ENCODE results near the gene TXNRD1.
A peak's percentile ranks its signal among the peaks of the same experiment; 100 is the strongest.
"Not testable (repeated sequence)": the region's sequence is repeated elsewhere in the genome, so short reads cannot be mapped to it uniquely, and the experiment has no call there.

Gene TXNRD1

DNA sequence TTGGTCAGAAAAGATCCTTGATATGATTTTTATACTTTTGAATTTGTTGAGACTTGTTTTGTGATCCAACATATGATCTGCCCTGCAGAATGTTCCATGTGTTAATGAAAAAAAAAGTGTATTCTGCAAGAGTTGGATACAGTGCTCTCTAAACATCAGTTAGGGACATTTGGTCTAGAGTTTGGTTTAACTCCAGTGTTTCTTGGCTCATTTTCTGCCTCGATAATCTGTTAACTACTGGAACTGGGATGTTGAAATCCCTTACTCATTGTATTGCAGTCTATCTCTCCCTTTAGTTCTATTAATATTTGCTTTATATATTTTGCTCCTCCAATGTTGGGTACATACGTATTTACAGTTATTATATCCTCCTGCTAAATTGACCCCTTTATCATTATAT is 18.3 kb upstream of the TXNRD1 start:
- DNase-seq = no peak

DNA sequence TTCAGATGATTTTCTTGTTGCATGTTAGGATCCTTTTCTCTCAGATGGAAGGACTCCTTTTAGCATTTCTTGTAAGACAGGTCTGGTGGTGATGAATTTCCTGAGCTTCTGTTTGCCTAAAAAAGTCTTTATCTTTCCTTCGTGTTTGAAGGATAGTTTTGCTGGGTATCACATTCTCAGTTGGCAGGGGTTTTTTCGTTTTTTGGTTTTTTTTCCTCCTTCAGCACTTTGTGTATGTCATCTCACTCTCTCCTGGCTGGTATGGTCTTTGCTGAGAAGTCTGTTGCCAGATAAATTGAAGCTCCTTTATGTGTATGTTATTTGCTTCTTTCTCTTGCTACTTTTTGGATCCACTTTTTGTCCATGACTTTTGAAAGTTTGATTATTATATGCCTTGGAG is 15.6 kb upstream of the TXNRD1 start:
- DNase-seq = no peak

DNA sequence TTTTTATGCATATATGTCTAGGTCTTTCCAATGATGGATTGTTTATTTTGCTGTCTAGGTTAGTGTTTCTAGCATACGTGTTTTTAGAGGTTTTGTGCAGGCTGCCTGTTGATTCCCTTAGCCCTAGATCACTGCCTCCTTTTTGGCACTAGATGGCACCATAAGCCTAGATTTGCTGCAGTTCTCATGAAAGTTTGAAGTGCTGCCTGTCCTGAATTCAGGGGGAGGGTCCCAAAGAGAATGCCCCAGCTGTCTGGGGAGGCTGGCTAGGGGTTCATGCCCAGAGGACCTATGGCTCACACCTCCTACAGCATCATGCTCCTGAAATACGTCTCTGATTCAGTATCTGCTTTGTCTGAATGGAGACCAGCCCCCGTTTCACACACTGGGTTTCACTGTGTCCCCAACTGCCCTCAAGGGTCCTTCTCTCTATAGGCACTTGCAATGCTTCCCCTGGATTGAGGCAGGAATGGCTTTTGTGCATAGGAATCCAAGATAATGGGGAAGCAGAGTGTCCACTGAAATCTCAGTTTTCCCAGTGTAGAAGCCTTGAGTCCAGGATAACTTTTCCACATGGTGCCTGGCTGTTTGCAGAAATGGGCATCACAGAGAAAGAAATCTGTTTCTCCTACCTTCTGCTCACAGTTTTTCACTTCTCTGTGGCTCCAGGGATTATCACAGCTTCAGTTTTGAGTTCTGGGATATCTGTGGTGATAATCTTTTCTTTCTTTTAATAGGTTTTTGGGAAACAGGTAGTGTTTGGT is 14.2 kb upstream of the TXNRD1 start:
- DNase-seq = peak; percentile 27

DNA sequence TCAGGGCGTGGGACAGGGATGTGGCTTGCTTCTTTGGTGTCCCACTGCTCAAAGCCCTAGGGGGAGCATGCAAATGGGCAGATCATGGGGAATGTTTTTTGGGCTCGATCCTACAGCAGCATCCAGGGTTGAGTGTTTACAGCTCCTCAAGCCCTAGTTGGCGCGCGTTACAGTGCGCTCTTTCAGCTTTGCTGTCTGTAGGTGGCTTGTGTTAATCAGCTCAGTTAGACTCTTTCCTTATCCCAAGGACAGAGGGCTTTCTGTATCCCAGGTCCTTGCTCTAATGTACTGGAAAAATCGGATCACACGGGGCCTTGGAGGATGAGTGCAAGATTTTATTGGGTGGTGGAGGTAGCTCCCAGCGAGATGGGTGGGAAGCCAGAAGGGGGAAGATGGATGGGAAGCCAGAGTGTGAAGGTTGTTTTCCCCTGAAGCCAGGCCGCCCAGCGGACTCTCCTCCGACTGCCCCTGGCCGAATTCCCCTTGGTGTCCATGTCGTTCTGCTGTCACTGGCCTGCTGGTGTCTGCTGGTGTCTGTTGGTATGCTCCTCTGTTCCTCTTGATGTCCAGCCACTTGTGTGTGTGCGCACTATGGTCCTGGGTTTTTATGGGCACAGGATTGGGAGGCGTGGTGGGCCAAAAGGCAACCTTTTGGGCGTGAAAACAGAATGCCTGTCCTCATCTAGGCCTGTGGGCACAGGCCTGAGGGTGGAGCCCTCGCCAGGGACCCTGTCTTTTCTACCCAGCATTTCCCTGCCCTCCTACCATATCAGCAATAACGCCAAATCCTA is 10.7 kb upstream of the TXNRD1 start:
- DNase-seq = no peak

DNA sequence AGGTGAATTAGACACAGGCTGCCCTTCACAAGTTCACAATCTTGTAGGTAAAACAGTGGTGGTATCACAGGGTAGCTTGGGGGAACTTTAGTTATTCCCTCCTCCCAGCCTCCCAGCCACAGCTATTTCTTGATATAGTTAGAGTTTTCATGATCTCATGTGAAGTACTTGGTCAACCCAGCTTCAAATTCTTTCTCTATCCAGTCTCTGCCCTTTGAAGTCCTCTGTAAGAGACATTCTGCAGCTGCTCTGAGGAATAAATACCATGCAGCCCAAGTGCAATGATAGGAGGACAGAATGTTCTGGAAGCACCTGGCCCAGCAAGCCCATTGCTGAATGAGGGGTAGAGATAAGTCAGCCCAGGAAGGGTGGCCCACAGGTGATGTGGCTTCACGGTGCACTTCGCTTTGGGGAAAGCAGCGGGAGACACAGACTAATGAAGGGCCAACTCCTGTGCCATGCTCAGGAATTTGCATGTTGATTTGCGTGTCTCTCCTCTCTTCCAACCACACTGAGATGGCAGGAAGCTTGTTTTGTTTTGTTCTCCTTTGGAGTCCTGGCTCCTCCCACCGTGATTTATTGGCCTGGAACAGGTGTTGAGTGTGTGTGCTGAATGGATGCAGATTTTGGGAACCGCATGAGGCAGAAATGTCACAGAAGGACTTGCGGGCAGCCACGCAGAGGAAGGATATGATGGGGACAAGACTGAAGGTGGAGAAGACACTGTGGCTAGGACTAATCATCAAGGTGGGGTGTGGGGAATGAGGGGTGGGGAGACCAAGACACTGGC is 8.0 kb upstream of the TXNRD1 start:
- no peak for DNase-seq

DNA sequence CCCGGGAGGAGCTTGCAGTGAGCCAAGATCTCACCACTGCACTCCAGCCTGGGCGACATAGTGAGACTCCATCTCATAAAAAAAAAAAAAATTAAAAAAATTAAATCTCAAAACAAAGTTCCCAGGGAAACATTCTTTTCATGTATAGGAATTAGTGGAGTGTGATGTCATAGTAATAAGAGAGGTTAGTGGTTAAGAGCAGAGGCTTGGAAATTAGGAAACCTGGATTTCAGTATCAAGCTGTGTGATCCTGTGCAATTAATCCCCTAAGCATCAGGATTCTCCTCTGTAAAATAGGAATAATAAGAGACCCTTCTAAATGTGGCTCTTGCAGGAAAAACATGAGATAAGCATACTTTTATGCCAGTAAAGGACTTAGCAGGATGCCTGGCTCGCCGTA is 3.1 kb upstream of the TXNRD1 start:
- no peak for DNase-seq

DNA sequence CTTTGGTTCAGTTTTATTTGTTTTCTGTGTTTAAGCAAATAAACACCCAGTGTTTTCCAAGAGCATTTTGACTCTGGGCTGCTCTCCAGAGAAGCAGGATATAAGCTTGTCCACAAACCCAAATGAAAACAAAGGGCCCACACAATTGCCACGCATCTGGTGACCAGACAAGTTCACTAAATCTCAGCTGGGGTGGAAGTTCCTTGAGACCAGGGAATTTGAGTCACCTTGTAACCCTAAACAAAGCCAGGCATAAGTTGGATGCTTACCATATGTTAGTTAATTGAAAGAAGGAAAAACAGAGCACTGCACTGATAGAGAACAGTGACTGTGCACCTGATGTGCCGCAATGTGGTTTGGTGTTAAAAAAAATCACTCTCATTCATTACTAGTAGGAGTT is 1.6 kb upstream of the TXNRD1 start:
- no peak for DNase-seq

DNA sequence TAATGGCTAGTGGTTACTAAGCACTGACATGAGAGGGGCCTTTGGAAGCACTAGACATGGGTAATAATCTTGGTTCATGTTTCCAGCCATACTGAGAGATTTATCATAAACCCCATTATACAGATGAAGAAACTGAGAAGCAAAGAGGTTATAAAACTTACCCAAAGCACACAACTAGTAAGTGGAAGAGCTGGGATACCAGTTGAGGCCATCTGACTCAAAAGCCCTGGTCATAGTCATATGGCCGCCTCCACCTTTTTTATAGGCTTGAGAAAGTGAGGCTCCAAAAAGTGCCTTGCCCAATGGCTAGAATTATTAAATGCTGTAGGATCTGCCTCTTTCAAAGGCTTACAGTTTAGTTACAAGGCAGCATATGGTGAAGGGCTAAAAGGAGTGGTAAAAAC is 944 bp downstream of the TXNRD1 start:
- DNase-seq = no peak

DNA sequence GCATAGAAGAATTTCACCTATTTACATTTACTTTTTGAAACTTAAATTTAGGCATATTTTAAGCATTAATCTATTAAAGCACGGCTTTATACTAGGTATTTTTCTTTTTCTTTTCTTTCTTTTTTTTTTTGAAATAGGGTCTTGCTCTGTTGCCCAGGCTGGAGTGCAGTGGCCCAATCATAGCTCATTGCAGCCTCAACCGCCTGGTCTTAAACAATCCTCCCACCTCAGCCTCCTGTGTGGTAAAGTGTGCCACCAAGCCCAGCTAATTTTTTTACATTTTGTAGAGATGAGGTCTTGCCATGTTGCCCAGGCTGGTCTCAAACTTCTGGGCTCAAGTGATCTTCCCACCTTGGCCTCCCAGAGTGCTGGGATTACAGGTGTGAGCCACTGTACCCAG is 2.9 kb downstream of the TXNRD1 start:
- DNase-seq = not testable (repeated sequence)

DNA sequence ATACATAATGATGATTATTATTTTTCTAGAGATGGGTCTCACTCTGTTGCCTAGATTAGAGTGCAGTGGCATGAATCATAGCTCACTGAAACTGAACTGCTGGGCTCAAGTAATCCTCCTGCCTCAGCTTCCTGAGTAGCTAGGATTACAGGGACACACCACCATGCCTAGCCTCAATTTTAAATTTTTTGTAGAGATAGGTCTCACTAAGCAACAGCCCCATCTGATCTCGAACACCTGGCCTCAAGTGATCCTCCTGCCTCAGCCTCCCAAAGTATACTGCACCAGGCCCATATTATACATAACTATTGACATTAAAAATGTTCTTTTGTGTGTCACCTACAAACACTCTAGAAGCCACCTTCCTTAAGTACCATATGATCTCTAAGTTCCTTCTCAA is 3.4 kb downstream of the TXNRD1 start:
- no peak for DNase-seq

DNA sequence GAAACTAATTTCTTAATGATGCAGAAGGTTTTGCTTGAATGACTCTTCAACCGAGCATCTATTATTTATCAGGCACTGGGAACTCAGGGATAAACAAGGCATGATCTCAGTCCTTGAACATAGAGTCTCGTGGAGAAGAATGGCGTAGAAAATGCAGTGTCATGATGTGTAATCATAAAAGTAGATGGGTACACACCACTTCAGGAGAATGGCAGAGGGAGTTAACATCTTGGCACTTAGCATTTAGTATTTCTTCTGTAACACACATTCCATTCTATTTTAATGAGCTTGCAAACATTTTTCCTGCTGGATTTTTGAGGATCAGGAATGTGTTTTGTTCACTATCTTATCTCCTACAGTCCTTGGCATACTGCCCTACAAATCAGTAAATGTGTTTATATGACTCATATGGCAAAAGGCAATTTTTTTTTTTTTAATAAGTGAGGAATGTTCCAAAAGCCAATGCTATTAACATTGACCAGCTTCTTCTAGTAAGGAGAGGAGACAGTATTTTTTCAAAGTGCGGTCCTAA is 3.8 kb downstream of the TXNRD1 start:
- no peak for DNase-seq

DNA sequence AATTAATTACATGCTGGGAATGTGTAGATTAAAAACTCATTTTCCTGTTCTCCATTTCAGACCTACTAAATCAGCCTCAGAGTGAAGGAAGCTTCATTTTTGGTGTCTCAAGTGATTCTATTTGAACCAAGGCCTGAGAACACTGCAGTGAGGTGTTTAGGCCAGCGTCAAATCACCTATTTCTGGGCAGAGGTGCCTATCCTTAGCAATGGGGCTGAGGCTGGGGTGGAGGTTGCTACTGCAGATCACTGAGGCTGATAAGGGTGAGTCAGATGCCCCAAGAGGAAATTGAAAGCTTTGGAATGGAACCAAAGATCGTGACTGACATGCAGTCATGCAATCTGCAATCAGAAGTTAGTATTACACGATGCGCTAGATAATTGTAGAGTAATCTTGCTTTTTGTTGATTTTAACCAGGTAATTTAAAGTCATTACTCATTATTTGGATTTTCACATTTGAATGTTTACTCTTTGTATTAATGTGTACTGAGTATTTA is 4.4 kb downstream of the TXNRD1 start:
- DNase-seq = peak; percentile 62

DNA sequence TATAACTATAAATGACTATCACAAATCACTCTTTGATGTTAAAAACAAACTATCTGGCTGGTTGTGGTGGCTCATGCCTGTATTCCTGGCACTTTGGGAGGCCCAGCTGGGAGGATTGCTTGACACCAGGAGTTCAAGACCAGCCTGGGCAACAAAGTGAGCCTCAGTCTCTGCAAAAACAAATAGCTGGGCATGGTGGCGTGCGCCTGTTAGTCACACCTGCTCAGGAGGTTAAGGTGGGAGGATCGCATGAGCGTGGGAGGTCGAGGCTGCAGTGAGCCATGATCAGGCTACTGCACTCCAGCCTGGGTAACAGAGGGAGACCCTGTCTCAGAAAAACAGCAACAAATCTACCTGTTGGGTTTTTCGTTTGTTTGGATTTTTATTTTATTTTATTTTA is 5.4 kb downstream of the TXNRD1 start:
- peak; percentile 42 for DNase-seq

DNA sequence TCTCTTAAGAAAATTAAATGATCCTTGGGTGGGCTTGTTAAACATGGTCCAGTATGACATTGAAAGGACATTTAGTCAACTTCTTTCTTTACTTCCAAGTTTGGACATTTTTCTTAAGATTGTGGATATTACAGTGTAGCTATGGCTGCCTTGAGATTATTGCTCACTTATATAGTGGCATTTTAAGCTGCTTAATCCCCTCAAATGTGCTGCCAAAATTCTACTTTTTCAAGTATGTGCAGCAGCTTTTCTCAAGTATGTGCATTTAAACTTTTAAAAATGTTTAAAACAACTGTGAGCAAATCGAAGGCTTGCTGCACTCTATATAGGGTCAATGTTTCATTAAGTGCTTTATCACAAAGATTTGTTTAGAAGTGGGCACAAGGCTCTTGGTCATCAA is 7.4 kb downstream of the TXNRD1 start:
- no peak for DNase-seq

DNA sequence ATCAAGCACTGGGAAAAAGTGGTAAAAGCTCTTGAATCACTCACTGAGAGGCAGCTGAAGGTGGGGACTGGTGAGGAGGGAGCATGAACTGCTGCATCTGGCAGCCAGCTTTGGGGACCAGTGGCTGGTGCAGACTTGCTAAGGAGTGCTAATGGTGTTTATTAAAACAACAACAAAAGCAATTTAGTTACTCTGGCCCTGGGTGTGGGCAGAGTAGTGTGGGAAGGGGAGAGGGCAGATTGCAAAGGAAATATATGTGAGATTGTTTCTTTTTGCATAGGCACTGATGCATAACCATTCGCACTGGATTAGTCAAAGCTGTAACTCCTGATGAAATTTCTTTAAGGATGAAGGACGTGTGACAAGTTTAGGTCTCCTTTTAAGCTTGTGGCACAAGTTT is 8.1 kb downstream of the TXNRD1 start:
- no peak for DNase-seq

DNA sequence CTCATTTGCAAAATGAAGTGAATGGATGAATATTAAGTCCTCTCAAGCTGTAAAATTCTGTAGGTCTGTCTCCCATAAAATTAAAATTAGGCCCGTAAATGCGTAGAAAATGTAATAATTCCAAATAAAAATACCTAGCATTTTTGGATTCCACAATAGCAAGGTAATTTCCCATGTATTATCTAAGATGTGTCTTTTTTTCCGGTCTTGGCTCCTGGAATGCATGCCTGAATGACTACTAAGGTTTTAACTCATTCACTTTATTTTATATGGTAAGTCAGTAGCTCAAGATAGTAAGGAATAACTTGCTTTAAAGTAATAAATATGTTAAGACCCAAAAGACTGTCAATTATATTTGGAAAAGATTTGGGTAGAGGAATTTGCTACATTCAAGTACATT is 11.1 kb downstream of the TXNRD1 start:
- no peak for DNase-seq

DNA sequence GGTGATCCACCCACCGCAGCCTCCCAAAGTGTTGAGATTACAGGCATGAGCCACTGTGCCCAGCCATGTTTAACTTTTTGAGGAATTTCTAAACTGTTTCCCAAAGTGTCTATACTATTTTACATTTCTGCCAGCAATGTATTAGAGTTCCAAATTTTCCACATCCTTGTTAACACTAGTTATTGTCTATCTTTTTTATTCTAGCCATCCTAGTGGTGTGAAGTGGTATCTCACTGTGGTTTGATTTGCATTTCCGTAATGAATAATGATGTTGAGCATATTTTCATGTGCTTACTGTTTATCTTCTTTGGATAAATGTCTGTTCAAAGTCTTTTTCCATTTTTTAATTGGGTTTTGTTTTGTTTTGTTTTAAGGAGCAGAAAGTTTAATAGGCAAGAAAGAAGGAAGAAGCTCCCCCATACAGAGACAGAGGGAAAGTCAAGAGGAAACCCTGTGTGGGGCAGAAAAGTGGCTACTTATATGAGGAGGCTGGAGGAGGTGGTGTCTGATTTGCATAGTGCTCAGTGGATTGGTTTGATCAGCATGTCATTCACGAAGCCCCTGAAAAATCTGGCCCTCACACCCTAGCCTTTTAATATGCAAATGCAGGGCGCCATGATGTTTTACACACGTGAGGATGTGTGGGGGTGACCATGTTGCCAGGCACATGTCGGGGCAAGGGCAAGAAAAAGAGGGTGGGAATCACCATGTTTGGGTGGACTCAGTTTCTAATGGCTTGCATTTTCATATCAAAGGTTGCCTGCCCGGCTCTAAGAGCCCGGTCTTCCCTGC is 14.9 kb downstream of the TXNRD1 start:
- DNase-seq = no peak

DNA sequence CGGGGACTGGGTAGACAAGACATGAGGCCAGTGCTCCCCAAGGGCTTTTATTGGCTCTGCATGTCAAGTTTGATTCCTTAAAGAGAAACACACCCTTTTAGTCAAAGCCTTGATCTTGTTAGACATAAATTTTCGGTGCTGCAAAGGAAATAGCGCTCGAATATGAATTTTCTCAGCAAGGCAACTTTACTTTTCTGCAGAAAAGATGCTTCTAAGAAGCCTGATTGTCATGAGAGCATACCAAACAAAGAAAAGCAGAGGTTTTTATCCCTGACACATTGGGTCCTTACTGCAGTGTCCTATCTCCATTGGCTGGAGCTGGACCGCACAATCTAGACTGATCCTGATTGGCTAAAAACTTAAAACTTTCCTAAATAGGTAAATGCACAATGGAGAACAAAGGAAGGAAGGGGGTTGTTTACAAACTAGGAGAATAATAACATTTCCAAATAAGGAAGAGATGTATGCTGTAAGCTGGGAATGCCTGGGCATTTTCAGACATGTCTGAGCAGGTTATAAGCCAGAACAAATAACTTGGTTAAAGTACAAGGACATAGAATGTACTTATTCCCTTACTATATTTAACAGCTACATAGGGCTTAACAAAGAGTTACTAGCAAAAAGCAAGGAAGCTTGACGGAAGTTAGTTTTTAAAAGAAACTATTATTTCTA is 17.2 kb downstream of the TXNRD1 start:
- no peak for DNase-seq

DNA sequence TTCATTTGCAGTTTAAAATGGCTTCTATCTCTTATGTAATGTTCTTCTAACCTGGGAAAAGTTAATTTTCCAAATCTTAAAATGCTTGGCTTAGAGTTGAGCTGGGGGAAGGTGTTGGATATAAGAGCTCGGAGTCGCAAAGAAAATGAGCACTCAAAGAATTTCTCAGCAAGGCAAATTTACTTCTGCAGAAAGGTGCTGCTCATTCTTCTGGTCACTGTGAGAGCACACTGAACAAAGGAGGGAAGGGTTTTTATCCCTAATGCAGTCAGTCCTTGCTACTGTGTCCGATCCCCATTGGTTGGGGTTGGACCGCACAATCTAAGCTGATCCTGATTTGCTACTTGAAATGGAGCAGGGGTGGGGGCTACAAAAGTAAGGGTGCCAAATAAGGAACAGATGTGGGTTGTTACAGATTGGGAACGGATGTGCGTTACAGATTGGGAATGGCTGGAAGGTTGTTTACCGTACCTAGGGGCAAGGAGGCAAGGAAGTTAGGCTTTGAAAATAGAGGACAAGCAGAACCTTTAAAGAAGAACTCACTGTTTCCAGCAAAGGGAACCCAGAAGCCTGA is 19.4 kb downstream of the TXNRD1 start:
- no peak for DNase-seq

DNA sequence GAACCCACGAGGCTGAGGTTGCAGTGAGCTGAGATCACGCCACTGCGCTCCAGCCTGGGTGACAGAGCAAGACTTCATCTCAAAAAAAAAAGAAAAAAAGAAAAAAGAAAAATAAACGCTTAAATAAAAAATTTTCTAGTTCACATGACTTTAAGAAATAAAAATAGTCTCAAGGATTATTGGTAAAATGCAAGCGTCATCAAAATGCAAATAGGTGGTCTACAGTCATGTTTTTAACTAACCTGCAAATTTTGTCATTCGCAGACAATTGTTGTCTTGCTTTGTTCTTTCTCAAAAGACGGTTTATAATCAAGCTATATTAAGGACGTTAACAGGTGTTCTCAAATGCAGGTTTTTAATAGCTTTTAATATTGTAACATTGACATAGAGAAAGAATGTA is 22.4 kb downstream of the TXNRD1 start:
- no peak for DNase-seq

DNA sequence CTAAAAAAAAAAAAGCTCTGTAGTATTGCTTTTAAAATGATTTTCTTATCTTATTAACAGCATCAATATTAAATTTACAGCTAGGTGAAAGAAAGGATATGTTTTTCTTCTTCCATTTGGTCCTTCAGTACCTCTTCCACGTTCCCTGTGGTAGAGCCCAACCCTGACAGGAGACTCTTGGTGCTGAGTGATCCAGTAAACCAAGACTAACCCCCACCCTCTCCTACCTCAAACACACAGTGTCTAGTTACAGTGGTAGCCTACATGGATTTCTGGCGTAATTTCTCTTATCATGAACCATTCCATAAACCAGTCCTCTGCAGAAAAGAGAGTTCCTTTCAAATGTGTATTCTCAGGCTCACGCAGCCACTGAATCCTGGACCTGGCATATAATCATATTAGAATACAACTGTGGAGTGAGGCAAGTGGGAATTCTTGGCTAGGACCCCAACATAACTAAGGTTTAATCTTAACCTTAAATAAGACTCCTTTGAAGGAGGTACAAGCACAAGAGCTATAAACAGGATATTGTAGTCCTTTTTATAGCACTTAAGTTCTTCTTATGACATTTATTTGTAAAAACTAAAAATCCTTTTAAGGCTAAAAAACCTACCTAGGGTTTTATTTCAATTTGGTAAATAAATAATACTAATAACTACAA is 27.1 kb downstream of the TXNRD1 start:
- DNase-seq = no peak

Data from activated naive CD4-positive, alpha-beta T cell treated with anti-CD3 and anti-CD28 coated beads, Interleukin-2, amount 50 U/mL, for 16 hours (primary cell).